ENCODE measurements around the gene MPND. TPM values are rescaled to one million over a fixed set of nuclear protein-coding genes. Genes with fewer than 3 reads are reported as not detected.
A peak's percentile ranks its signal among the peaks of the same experiment; 100 is the strongest.

MPND gene
- total RNA-seq, 2 experiments from 2014 or later: 21.2 to 28.1 TPM

DNA sequence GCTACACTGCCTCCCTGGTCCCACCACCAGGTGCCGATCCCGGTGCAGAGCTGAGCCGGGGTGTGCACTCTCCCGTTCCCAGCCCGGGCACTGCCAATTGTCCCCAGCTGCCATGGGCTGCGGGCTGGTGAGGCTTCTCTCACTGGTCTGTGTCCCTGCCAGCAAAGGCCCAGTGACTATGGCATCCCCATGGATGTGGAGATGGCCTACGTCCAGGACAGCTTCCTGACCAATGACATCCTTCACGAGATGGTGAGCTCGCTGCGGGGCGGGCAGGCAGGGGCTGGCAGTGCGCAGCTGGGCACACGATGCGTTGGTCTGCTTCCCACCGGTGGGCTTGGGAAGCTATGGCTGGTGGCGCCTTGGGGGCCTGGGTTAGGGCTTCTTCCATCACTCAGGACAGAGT lies 14.6 kb downstream of the MPND start:
- no peak for DNase-seq
- Mint-ChIP-seq H3K9me3 (no peaks in the 10 kb centered on the region), H3K27ac (no peak overlapping the region), H3K27me3 (no peaks in the 10 kb centered on the region), H3K4me3 (no peak overlapping the region), H3K4me1 (peaks cover 2% of the 10 kb centered on the region), H3K36me3 (ENCODE audit: low read depth) (peaks cover 14% of the 10 kb centered on the region)
- ChIA-PET POLR2A (no interaction called here), CTCF (interaction anchor here (0.6 to 1.3 kb wide), 2 partner anchors 43 to 1285 kb away, joined by 4 to 5 read pairs; partner anchors contain the start of gene SH3GL1)

- H3K36me3 Mint-ChIP-seq (ENCODE audit: low read depth): peaks cover 17% of the 10 kb centered on the region
- H3K4me1 Mint-ChIP-seq: peaks cover 2% of the 10 kb centered on the region
- no peaks in the 10 kb centered on the region for H3K9me3 Mint-ChIP-seq
- ChIA-PET CTCF (interaction anchor here (1.7 kb wide), 1 partner anchor 41 kb away, joined by 5 read pairs; the partner anchor contains the start of gene SH3GL1), POLR2A (no interaction called here)
- no peak overlapping the region for H3K4me3 Mint-ChIP-seq
- DNase-seq: no peak
- no peak overlapping the region for H3K27ac Mint-ChIP-seq
- no peaks in the 10 kb centered on the region for H3K27me3 Mint-ChIP-seq
Observed at GRCh38 chr19:4358709-4359626, 15.6 kb downstream of the MPND start.

- no peaks in the 10 kb centered on the region for H3K27me3 Mint-ChIP-seq
Observed at GRCh38 chr19:4359627-4360000, 16.3 kb downstream of the MPND start.

DNA sequence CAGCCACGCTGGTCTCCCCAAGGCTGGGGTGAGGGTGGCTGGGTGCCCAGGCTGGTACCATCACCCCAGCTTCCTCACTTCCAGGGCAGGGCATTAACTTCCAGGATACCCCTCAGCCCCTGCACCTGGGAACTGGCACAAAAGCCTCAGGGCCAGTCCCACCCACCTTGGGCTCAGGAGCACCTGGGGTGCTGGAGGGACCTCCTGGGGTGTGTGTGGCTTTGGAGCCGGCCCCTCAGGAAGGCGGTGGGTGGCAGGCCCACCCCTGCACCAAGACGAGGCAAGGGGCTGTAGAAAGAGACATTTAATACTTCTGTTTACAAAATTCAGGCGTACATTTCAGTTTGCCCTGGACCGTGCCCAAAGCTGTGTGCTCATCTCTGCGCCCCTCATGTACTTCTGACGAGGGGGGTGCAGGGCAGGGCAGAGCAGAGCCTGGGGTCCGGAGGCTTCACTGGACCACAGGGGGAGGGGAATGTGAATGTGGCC lies 16.8 kb downstream of the MPND start:
- Mint-ChIP-seq H3K36me3 (ENCODE audit: low read depth) (peaks cover 24% of the 10 kb centered on the region), H3K9me3 (no peaks in the 10 kb centered on the region), H3K27me3 (no peaks in the 10 kb centered on the region), H3K4me3 (no peak overlapping the region), H3K4me1 (peaks cover 4% of the 10 kb centered on the region), H3K27ac (no peak overlapping the region)
- DNase-seq: no peak
- ChIA-PET CTCF (interaction anchor here (0.7 to 1.7 kb wide), 3 partner anchors 40 to 93 kb away, joined by 3 to 5 read pairs (median 4); partner anchors contain the start of gene SH3GL1), POLR2A (no interaction called here)

More at GRCh38 chr19:4359627-4360000, 16.3 kb downstream of the MPND start:
- peaks cover 2% of the 10 kb centered on the region for H3K4me1 Mint-ChIP-seq
- ChIA-PET POLR2A (no interaction called here), CTCF (interaction anchor here (1.7 kb wide), 1 partner anchor 41 kb away, joined by 5 read pairs; the partner anchor contains the start of gene SH3GL1)
- no peak for DNase-seq
- H3K4me3 Mint-ChIP-seq: no peak overlapping the region
- peaks cover 21% of the 10 kb centered on the region for H3K36me3 Mint-ChIP-seq (ENCODE audit: low read depth)
- H3K9me3 Mint-ChIP-seq: no peaks in the 10 kb centered on the region
- no peak overlapping the region for H3K27ac Mint-ChIP-seq

DNA sequence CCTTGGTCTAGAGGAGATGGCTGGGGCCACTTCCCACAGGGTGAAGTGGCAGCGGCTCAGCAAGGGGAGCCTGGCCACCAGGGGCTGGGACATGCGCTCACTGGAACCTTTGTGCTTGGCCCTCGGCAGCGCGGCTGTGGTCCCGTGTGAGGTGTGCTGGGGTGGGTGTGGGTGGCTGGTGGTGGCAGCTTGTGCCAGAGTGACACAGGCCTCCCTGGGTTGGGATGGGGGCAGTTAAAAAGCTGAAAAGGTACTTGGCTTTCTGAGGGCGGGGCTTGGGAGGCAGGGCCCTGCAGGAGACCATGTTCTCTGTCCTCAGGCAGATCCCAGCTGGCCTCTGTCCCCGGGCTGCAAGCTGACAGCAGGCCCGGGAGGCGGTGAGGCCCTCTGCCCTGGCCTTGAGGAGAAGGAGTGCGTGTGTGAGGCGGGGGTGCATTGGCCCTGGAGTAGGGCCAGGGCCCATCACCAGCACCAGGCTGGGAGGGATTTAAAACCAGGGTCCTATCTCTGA lies 17.3 kb downstream of the MPND start:
- no peak for DNase-seq
- Mint-ChIP-seq H3K27me3 (no peaks in the 10 kb centered on the region), H3K36me3 (ENCODE audit: low read depth) (peaks cover 24% of the 10 kb centered on the region), H3K4me3 (no peak overlapping the region), H3K4me1 (peaks cover 4% of the 10 kb centered on the region), H3K9me3 (no peaks in the 10 kb centered on the region), H3K27ac (no peak overlapping the region)
- ChIA-PET POLR2A (no interaction called here), CTCF (interaction anchor here (0.7 to 0.8 kb wide), 2 partner anchors 93 to 94 kb away, joined by 3 to 4 read pairs; no protein-coding TSS in a partner anchor)

GRCh38 chr19:4361152-4362046 lies 18.0 kb downstream of the MPND start:
- ChIA-PET POLR2A (no interaction called here), CTCF (interaction anchor here (0.8 to 2.4 kb wide), 5 partner anchors 8 to 95 kb away, joined by 3 to 14 read pairs (median 4); partner anchors contain the start of gene SH3GL1)
- no peaks in the 10 kb centered on the region for H3K9me3 Mint-ChIP-seq
- peaks cover 24% of the 10 kb centered on the region for H3K36me3 Mint-ChIP-seq (ENCODE audit: low read depth)
- no peak overlapping the region for H3K4me3 Mint-ChIP-seq
- H3K4me1 Mint-ChIP-seq: peaks cover 4% of the 10 kb centered on the region
- no peak for DNase-seq
- H3K27ac Mint-ChIP-seq: no peak overlapping the region
- H3K27me3 Mint-ChIP-seq: no peaks in the 10 kb centered on the region

DNA sequence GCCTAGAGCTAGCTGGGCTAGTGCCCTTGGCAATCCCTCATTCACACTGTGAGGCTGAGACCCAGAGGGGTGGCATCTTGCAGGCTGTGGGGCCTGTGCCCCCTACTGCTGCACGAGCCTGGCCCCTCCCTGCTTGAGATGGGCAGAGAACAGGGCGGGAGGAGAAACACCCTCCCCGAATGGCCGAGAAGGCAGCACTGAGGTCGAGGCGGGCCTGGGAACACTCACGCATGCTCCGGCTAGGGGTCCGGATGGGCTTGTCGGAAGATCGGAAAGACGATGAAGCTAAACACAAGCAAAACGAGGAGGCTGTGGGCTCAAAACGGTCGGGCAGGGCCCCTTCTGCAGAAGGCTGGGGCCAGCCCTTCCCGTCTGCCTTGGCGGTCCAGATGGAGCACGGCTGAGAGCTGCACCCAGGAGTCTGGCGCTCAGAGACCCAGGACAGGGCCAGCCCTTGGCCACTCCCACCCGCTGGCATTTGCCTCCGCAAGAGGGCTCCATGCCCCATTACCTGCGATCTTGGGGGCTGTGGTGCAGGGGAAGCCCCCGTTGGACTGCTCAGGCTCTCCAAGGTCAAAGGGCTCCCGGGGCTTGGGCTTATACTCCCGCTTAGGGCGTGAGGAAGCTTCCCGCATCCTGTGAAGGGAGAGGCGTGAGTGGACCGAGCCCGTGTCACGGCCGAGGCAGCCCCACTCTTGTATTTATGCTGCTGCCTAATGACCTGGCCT lies 18.9 kb downstream of the MPND start:
- H3K36me3 Mint-ChIP-seq (ENCODE audit: low read depth): peaks cover 30% of the 10 kb centered on the region
- H3K4me1 Mint-ChIP-seq: peaks cover 11% of the 10 kb centered on the region
- H3K27ac Mint-ChIP-seq: no peak overlapping the region
- H3K9me3 Mint-ChIP-seq: no peaks in the 10 kb centered on the region
- H3K4me3 Mint-ChIP-seq: no peak overlapping the region
- POLR2A ChIA-PET: no interaction called here
- DNase-seq: no peak
- no peaks in the 10 kb centered on the region for H3K27me3 Mint-ChIP-seq
- CTCF ChIA-PET: interaction anchor here (0.7 to 2.4 kb wide), 5 partner anchors 9 to 95 kb away, joined by 3 to 14 read pairs (median 3); partner anchors contain the start of gene SH3GL1

GRCh38 chr19:4362831-4363545 lies 19.6 kb downstream of the MPND start:
- Mint-ChIP-seq H3K9me3 (no peaks in the 10 kb centered on the region), H3K36me3 (ENCODE audit: low read depth) (peaks cover 30% of the 10 kb centered on the region), H3K27ac (peak overlapping the region; percentile 60), H3K27me3 (no peaks in the 10 kb centered on the region), H3K4me1 (peaks cover 19% of the 10 kb centered on the region), H3K4me3 (no peak overlapping the region)
- DNase-seq: no peak
- CTCF ChIA-PET: interaction anchor here (0.6 to 2.4 kb wide), 5 partner anchors 10 to 1451 kb away, joined by 3 to 14 read pairs (median 4); partner anchors contain the start of gene SH3GL1
- POLR2A ChIA-PET: no interaction called here

DNA sequence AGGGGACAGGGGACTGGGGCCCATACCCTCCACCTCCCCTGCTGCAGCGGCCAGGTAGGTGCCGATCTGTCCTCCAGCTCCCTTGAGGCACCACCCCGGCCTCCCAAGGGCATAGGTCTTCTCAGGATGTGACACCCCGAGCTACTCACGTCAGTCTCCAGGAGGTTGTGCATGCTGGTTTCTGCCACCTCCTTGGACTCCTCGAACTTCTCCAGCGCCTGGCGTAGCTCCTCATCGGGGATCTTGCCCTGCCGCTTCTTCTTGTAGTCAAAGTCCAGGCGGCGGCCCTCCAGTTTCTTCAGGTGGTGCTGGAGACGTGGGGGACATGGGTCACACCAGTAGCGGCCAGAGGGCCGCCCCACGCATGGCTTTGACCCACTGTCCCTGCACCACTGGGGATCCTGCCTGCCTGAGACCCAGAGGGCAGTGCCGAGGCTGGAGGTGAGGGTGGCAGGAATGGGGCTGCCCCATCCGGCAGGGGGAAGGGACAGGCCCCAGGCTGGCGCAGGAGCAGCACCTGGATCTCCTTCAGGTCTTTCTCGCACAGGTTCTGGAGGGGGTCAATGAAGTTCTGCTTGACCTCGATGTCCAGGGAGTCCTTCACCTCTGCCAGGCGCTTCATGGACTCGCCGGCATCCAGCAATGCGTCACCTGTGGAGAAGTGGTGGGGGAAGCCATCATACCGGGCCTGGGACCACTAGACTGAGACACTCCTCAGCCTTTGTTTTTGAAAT lies 20.4 kb downstream of the MPND start:
- peak overlapping the region; percentile 60 for H3K27ac Mint-ChIP-seq
- no peak for DNase-seq
- POLR2A ChIA-PET: no interaction called here
- H3K27me3 Mint-ChIP-seq: no peaks in the 10 kb centered on the region
- no peak overlapping the region for H3K4me3 Mint-ChIP-seq
- H3K4me1 Mint-ChIP-seq: peaks cover 26% of the 10 kb centered on the region
- peaks cover 30% of the 10 kb centered on the region for H3K36me3 Mint-ChIP-seq (ENCODE audit: low read depth)
- CTCF ChIA-PET: interaction anchor here (0.6 to 2.4 kb wide), 3 partner anchors 11 to 1450 kb away, joined by 4 to 14 read pairs (median 9); partner anchors contain the start of gene SH3GL1
- H3K9me3 Mint-ChIP-seq: no peaks in the 10 kb centered on the region

DNA sequence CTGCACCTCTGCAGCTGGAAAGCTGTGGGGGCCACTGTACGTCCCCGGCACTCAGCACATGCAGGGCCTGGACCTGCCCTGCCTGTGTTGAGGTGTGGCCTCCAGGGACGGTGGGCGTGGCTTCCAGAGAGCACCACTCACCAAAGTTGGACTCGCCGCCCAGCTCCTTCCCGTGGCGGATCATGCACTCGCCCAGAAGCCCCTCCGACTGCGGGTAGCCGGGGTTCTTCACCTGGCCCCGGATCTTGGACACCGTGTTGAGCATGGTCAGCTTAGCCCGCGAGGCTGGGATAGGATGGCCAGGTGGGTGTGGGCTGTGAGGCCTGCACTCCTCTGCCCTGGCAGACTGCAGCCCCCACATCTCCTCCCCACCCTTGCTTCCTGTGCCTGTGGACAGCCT lies 22.0 kb downstream of the MPND start:
- ChIA-PET CTCF (interaction anchor here (1.1 to 2.3 kb wide), 3 partner anchors 10 to 35 kb away, joined by 3 to 9 read pairs (median 4); partner anchors contain the start of gene SH3GL1), POLR2A (no interaction called here)
- H3K9me3 Mint-ChIP-seq: no peaks in the 10 kb centered on the region
- no peaks in the 10 kb centered on the region for H3K27me3 Mint-ChIP-seq
- H3K4me3 Mint-ChIP-seq: no peak overlapping the region
- H3K4me1 Mint-ChIP-seq: peaks cover 38% of the 10 kb centered on the region
- peak overlapping the region; percentile 50 for H3K27ac Mint-ChIP-seq
- H3K36me3 Mint-ChIP-seq (ENCODE audit: low read depth): peaks cover 26% of the 10 kb centered on the region
- no peak for DNase-seq

Data from activated CD4-positive, alpha-beta T cell treated with anti-CD3 and anti-CD28 coated beads, Interleukin-2, amount 10 ng/mL, durations not matched to agents 7 days and 5 days (primary cell).